CD4-positive, alpha-beta T cell treated with Interleukin-4 for 1 hour (primary cell): ENCODE data around the gene FBXL7.

Experiments used
- DNase-seq, 2 donors: peaks; one replicate each; pipeline ENCODE4 v3.0.0-alpha.2; 2020 to 2022

The FBXL7 gene

DNA sequence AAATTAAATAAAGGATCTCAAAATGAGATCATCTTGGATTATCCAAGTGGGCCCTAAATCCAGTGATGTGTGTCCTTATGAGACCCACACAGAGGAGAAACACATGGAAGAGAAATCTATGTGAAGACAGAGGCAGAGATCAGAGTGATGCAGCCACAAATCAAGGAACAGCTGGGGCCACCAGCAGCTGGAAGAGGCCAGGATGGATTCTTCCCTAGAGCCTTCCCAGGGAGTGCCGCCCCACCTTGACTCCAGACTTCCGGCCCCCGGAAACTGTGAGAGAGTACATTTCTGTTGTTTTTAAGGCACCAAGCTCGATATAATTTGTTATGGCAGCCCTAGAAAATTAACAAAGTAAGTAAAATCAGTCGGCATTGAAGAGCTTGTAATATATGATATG lies 286.9 kb downstream of the FBXL7 start:
- no peak for DNase-seq

DNA sequence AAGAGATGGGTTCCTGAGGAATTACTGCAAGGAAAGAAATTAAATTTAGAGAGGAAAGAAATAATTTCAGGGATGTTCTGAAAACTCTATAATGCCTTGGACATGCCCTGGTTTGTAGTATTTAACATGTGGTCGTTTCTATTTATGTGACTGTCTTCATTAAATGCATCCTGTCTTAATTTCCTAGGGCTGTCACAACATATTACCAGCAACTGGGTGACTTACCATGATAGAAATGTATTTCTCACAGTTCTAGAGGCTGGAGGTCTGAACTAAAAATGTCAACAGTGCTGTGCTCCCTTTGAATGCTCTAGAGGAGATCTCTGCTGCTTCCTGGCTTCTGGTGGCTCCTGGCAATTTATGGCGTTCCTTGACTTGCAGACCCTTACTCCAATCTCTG lies 287.7 kb downstream of the FBXL7 start:
- DNase-seq, result no peak

DNA sequence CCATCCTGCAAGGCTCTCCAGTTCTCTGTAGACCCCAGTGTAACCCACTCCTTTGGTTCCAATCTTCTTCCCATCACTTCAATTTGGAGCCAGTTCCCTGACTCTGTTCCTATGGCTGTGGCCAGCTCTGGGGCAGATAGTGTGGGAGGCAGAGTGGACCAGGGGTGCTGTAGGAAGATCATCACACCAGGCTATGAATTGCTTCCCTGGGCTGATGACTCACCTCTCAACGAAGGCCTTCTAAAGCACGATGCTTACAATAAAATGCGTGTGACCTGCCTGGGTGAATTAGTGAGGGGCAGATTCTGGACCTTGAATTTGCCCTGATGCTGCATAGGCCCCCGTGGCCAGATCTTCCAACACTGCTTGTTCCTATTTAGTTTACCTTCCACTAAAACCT lies 289.7 kb downstream of the FBXL7 start:
- no peak for DNase-seq

DNA sequence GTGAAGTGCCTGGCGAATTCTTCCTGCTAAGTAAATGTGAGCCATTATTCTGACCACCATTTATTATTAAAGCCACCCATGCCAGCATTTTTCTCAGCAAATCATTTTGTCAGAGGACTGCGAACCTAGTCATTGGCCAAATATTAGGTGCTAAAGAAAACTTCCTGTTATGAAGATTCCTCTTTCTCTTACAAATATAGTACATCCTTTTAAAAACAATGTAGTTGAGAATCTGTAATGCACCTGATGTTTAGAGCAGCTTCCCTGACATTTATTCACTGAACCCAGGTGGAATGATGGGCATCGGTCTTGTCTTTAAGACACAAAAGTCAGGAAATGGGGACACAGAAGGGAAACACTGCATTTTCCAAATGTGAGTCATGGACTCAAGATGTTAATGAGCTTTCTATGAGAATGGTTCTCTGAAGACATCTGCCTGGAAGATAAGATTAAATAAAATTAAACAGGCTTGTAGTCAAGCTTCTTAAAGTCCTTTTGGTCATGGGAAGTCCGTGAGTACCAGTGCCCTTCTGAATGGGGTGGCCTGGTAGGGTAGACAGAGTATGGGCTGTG lies 290.6 kb downstream of the FBXL7 start:
- DNase-seq, result no peak

DNA sequence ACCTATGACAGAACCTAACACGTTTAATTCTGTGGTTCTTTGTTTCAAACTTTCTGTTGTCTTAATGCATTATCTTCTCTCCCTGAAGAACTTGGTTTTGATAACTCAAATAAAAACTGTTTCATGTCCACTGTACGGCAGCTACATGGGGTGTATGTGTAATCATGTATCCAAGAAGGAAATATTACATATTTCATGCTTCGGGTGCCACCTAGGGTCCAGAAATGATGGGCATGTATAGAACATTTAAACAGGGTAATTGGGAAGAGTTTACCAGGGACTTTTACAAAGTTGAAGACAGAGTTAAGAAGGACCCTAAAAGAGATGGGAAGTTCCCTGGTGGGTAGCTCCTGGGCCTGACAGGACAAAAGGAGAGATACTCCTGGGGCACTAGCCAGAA lies 291.3 kb downstream of the FBXL7 start:
- no peak for DNase-seq

DNA sequence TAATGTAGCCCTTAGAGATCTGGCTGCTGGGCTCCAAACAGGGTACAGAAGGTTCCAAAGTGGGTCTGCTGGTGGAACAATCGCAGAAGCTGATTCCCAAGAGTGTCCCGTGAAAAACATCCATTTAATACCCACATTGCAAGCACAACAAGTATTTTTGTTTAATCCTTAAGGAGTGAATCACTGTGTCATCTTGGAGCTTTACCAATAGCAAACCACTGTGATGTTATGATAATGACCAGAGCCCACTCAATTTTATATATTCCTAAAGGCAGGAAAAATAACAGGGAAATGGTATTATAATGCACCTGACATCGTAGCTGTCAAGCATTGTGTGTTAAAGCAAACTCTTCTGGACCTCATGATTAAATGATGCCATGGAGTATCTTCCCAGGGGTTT lies 291.9 kb downstream of the FBXL7 start:
- DNase-seq, result no peak

DNA sequence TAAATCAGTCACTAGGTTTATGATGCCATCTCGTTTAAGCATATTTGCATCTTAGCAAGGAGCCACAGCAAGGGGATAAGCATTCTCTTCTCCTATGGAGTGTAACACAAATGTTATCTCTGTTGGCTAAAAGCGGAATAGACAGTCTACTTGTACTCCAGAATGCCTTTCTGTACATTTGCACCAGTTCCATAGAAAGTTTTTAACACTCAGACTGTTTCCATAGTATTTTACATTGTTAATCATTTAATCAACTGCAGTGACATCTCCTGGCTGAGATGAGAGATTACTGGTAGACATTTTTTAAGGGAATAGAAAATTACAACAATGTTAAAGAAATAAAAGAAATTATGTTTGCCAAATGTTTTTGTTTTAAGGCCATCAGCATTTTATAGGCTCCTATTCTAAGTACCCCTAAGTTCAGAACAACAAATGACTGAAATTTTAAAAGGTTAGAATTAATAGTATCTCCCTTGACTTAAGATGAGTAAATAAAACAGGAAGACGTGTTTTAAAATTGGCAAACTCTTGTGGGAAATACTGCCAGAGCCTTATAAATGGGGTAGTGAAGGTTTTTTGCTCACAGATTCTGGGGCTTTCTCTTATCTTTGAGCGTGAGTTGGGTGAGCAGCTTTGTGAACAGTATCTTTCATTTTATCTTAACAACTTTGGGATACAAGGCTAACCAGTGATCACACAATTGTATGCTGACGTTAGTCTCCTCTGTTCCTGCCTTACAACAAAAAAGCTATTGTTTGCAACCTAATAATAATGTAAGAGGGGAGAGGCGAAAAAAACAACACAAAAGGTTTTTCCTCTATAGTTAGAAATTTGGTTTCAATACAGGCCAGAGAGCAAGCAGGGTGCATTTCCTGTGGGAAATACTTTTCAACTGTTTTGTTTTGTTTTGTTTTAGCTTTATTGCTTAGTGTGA lies 294.3 kb downstream of the FBXL7 start:
- DNase-seq, result no peak

DNA sequence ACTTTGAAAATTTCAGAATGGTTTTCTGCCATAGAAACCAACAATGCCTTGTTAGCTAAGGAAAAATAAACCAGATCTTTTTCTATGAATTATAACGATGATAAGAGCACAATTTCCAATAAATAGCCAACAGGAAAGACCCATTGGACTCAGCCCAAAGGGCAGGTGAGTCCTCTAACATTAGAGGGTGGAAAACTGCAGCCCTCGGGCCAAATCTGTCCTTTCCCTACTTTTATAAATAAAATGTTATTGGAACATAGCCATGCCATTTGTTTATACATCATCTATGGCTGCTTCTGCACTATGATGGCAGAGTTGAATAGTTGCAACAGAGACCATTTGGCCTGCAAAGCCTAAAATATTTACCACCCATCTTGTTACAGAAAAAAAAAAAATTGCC lies 296.1 kb downstream of the FBXL7 start:
- no peak for DNase-seq

DNA sequence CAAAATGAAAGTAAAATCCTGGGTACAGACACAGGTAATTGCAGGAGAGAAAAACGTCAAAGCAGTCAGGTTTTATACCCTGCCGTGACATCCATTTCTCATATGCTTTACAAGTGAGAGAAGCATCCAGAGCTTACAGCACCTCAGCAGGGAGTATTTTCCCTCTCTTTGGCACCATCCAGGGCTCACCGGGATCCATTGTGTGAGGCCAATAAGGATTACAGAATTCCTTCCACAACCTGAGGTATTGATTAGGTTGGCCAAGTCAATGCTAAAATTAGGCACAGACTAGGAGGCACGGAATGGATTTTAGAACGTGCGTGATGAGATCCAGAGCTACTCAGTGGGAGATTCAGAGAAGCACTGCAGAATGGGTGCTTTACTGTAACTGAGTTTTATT lies 296.6 kb downstream of the FBXL7 start:
- no peak for DNase-seq

DNA sequence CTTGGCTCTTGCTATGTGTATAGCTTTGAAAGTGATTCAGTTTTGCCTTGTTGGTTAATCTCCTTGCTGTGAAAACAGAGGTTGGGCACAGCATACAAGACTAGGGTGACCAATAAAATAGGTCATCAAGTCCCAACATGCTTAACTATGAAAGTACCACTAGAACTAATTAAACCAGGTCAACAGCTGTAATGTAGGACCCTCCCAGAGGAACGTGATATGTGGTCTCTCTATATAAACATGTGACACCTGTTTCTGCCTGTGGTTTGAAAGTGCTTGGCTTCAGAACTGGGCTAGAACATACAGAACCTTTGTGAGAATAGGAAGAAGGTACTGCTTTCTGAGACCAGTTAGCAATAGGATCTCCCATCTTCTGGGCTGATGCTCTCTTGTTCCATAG lies 297.1 kb downstream of the FBXL7 start:
- DNase-seq, result no peak

DNA sequence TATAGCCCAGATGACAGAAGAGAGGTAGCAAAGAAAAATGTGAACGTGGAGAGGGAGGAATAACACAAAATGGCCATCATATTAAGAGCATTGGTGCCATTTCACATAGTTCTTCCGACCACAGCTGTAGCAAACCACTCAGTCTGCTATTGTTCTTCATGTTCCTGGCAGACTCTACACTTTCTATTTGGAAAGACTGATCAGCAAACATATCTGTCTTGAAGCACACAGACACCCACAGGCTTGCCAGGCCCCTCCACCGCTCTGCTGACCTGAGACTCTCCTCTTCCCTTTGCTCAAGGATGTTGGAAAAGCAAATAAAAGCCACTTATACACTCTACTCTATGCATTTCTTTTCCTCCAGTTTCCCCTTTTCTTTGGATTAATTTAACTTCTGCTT lies 298.0 kb downstream of the FBXL7 start:
- DNase-seq, result no peak

DNA sequence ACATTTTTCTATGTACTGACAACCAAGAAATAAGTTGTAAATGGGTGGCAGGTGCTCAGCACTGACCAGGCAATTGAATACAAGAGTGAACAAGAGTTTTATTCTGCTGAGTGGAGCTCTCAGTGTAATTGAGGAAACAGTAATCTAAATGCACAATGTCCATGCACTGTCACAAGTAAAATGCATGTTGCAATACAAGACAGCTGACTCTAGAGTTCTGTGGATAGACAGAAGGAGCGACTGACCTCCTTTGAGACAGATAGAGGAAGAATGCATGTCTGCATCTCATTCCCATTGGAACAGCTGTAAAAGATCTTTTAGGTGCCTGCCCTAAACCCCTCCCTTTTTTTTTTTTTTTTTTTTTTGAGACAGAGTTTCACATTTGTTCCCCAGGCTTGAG lies 299.0 kb downstream of the FBXL7 start:
- no peak for DNase-seq

DNA sequence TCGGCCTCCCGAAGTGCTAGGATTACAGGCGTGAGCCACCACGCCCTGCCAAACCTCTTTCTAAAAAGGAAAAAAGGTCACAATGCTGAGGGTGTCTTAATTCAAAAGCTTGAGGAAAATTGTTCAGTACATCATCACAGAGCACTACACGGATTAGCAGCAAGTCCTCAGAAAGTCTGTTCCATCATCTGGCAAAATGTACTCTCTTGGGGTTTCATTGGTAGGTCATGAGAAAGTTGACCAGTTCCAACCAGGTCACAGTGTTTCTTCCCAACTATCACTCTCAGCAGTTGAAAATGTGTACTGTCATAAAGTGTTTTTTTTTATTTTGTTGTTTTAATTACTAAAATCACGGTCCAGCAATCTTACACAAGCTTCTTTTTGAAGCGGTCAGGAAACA lies 299.6 kb downstream of the FBXL7 start:
- DNase-seq, result no peak

DNA sequence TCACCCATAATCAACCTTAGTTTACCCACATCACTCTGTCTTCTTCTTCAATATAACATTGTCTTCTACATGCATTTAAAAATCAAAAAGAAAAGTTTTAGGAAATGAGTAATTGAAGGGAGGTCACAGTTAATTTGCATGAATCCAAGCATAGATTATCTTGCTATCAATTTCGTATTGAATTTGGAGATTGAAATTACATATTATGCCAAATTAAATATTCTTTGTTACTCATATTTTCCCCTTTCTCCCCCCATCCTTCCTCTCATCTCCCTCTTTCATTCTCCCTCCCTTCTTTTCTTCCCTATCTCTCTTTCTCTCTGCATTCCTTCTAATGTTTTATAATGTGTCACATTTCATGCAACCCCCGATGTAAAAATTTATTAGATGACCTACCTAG lies 303.3 kb downstream of the FBXL7 start:
- no peak for DNase-seq

DNA sequence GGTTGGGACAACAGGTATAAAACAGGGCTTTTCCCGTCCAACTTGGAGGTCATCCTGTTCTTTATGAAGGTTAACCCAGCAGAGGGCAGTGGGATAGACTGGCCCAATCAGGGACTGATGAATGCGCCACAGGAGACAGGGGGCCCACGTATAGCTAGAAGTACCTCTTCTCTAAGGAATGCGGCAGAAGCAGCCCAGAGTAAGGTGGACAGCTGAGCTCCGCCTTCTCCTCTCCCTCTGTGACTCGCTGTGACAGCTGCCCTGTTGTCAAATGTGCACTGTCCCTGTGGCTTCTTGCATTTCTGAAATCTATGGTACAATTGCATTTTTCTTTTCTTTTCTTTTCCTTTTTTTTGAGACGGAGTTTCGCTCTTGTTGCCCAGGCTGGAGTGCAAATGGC lies 306.6 kb downstream of the FBXL7 start:
- DNase-seq, result no peak

DNA sequence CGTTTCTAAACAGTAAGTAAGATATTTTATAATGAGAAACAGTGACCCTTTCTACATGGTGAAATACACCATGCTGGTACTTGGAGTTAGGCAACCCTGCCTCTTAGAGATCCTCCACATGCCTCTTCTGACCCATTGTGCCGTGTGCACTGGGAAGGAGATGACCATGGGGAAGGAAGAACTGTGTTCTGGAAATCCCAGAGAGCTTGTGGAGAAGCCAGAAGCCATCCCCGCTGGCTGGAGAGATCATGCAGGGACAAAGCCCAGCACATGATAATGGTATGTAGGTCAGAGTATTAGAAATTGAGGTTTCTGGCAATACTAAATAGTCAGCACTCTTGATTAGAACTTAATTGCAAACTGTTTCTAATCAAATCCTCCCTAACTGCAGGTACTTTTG lies 307.3 kb downstream of the FBXL7 start:
- no peak for DNase-seq

DNA sequence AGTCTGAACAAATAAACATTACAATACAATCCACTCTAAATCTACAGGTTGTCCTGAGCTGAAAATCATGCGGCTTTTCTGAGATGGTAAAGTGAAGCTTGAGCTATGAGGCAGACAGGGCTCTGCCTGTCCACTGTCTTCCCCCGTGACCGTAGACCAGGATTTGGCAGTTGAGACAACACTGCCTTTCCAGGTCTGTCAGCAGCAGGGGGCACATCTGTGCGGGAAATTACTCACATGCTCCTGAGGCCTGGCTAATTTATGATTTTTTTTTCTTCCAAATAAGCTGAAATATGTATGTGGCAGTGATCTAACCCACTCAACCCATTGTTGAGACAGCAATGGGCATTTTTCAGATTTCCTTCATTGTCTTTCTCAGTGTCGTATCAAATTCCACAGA lies 307.9 kb downstream of the FBXL7 start:
- no peak for DNase-seq

DNA sequence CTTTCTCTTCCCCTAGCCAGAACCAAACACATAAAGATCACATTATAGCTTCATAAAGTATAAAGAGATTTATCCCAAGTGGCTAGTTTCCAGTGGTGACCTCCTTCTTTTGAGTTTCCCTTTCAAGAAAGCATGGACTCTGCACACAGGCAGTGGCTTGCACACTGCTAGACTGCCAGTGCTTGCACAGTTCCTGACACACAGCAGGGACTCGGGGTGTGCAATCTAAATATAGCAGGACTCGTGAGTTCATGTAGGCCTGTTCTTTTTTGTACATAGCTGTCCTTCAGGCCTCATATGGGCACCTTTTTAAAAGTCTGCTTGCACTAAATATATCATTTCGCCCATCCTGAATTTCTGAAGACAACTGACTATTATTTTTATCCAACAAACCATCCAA lies 308.6 kb downstream of the FBXL7 start:
- DNase-seq, result no peak

DNA sequence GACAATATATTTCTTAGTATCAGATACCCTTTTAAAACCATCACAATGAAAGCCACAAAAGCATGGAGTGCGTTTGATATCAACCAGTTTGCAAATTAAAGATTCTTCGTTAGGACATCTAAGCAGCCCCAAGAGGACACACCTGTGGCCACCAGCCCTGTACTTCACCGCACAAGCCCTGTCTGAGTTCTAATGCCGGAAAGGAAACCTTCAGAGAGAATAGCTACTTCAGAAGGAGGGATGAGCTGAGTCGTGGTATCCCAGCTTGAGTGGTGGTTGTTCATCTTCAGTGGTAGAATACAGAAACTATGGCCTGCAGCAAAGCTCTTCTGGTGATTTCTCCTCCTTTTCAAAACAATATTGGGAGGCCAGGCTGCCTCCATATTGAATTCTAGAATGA lies 319.6 kb downstream of the FBXL7 start:
- DNase-seq, result no peak

DNA sequence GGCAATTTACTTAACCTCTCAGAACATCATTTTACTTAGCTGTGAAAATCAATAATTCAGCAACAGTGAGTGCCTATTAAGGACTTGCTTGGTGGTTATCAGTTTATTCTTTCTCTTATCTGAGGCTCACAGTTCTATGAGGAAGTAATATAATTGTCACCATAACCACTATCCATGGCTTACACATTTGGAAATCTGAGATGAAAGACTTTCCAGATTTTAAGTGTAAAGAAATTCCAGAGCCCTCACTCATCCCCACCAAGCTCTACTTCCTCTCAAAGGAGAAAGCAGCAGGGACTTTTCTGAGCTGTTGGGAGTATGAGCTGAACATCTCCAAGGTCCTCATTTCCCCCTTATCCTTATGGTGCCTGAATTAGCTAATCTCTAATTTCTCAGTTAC lies 321.5 kb downstream of the FBXL7 start:
- DNase-seq, result no peak

DNA sequence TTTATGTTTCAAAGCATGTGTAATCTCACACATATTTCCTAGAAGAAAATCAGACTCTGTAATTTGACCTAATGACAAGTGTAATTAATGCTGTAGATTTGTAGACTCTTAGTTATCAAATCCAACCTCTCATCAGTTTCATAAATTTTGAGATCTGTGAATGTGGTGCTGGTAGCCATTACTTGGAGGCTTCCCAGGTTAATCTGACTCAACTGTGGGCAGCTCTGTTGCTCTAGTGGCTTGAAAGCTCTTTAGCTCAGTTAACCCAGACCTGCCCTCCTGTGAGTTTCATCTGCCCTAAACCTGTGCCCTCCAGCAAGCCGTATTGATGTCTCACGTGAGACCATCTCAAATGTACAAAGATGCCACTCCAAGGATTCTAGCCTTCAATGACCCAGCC lies 323.4 kb downstream of the FBXL7 start:
- DNase-seq, result no peak

DNA sequence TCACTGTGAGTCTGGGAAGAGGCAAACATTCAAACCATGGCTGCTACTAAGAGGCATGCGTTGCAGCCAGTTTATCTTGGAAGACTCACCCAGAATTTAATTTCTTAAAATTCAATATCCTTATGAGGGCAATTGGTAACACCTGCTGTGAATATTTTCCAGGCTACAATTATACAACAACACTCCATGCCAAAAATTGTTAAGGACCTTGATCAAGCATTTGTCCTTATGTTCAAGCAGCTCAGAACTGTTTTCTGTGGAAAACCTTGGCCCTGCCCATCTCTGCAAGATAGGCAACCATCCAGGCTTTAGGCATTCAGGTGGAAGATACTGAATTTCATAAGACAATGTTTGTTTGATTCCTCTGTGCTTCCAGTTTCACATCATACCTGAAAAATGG lies 327.8 kb downstream of the FBXL7 start:
- no peak for DNase-seq

DNA sequence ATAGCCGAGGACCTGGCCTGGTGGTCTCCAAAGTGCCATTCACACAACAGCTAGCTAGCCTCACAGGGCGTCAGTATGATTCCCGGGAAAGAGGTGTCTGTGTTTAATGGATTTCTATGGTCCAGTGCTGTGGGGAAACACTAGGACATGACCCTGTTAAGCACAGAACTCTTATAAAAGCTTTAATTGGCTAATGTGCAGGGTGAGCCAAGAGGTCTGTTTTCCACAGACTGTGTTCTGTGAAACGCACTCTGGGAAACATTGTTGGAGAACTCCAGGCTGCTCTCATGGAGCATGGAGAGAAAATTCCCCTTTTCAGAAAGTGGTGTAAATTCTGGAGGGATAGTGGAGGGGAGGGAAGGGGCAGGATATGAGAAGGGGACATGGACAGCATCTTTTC lies 331.4 kb downstream of the FBXL7 start:
- DNase-seq, result no peak

DNA sequence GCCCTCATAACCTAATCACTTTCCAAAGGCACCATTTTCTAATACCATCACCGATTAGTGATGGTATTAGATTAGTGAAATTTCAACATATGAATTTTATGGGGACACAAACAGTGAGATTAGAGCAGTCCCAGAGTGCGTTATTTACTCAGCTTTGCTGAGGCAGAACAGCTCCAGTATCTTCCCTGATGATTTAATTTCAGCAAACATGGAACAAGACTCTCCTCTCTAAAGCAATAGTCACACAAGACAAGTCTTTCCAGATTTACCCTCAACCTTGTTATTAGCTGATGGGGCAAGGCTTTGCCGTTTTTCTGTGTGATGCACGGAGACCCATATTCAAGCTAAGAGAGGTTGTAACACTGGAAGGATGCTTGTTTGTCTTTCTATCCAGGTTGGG lies 333.4 kb downstream of the FBXL7 start:
- no peak for DNase-seq
